GM12878 (cell line): ENCODE results near the gene GCNT2.

Experiments
- EP300 ChIP-seq, 2 experiments: fragments of 150-350 bp in 1 of 2; IDR thresholded peaks; 2 replicates each; pipeline ENCODE4 v1.6.1; 2011 to 2012; ENCODE audit warnings: low read depth in 2 of 2, low read length in 2 of 2, borderline replicate concordance in 1 of 2, improper control_type of control experiment in 1 of 2, inconsistent platforms in 1 of 2; ENCODE audit not compliant: control insufficient read depth in 1 of 2
- EZH2 ChIP-seq: IDR thresholded peaks from 2 replicates; pipeline ENCODE4 v1.6.1; 2012; ENCODE audit warnings: low read depth, mild to moderate bottlenecking, control low read depth, inconsistent platforms, low read length, borderline replicate concordance; ENCODE audit not compliant: control insufficient read depth
- FOS ChIP-seq: IDR thresholded peaks from 3 replicates; pipeline ENCODE4 v1.6.1; 2011; ENCODE audit warnings: borderline replicate concordance; ENCODE audit not compliant: insufficient read length; ENCODE audit errors: extremely low read depth
- HCFC1 ChIP-seq: fragments of 150-350 bp; IDR thresholded peaks from 2 replicates; pipeline ENCODE4 v1.6.1; 2014; ENCODE audit warnings: low read length
- KDM1A ChIP-seq: fragments of 200-600 bp; sonication (generic); IDR thresholded peaks from 2 replicates; pipeline ENCODE4 v1.6.1; 2016; ENCODE audit warnings: borderline replicate concordance
- MXI1 ChIP-seq: fragments of 150-350 bp; IDR thresholded peaks from 2 replicates; pipeline ENCODE4 v1.6.1; 2011; ENCODE audit warnings: low read depth, mild to moderate bottlenecking, inconsistent platforms, low read length, improper control_type of control experiment
- MYC ChIP-seq: IDR thresholded peaks from 2 replicates; pipeline ENCODE4 v1.6.1; 2011; ENCODE audit warnings: mild to moderate bottlenecking, low read length, moderate library complexity, inconsistent platforms; ENCODE audit not compliant: insufficient read depth, insufficient replicate concordance, insufficient read length, severe bottlenecking
- SREBF2 ChIP-seq: IDR thresholded peaks from 2 replicates; pipeline ENCODE4 v1.6.1; 2012; ENCODE audit warnings: mild to moderate bottlenecking, low read length
- TF ChIP-seq, protein P1 (sequence below), 3 experiments: IDR thresholded peaks in 2 of 3; conservative IDR thresholded peaks in 1 of 3; 2 replicates each; pipeline ENCODE4 v1.5.1; 2011; ENCODE audit warnings: low read depth in 3 of 3, low read length in 3 of 3, mild to moderate bottlenecking in 3 of 3, control low read depth in 2 of 3, moderate library complexity in 2 of 3, inconsistent platforms in 1 of 3, mixed read lengths in 1 of 3; ENCODE audit not compliant: control insufficient read depth in 2 of 3, insufficient read depth in 1 of 3; ENCODE audit errors: extremely low read depth in 1 of 3
- TF ChIP-seq, protein P2 (sequence below): fragments of 450-650 bp; IDR thresholded peaks from 2 replicates; pipeline ENCODE4 v1.6.1; 2017; ENCODE audit warnings: mild to moderate bottlenecking, moderate library complexity
- TF ChIP-seq, protein P3 (sequence below): IDR thresholded peaks from 2 replicates; pipeline ENCODE4 v1.6.1; 2011; ENCODE audit warnings: low read depth, mild to moderate bottlenecking, low read length, moderate library complexity, borderline replicate concordance; ENCODE audit errors: extremely low read depth

DNA sequence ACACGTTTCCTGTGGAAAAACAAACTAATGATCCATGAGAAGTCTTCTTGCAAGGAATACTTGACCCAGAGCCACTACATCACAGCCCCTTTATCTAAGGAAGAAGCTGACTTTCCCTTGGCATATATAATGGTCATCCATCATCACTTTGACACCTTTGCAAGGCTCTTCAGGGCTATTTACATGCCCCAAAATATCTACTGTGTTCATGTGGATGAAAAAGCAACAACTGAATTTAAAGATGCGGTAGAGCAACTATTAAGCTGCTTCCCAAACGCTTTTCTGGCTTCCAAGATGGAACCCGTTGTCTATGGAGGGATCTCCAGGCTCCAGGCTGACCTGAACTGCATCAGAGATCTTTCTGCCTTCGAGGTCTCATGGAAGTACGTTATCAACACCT is 35.4 kb downstream of the GCNT2 start:
- TF ChIP-seq, protein P1, sequence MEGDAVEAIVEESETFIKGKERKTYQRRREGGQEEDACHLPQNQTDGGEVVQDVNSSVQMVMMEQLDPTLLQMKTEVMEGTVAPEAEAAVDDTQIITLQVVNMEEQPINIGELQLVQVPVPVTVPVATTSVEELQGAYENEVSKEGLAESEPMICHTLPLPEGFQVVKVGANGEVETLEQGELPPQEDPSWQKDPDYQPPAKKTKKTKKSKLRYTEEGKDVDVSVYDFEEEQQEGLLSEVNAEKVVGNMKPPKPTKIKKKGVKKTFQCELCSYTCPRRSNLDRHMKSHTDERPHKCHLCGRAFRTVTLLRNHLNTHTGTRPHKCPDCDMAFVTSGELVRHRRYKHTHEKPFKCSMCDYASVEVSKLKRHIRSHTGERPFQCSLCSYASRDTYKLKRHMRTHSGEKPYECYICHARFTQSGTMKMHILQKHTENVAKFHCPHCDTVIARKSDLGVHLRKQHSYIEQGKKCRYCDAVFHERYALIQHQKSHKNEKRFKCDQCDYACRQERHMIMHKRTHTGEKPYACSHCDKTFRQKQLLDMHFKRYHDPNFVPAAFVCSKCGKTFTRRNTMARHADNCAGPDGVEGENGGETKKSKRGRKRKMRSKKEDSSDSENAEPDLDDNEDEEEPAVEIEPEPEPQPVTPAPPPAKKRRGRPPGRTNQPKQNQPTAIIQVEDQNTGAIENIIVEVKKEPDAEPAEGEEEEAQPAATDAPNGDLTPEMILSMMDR (IDR thresholded peaks at IDR 0.05 in 2 of 3, conservative IDR thresholded peaks at IDR 0.05 in 1 of 3; ENCODE audit: control insufficient read depth in 2 of 3, extremely low read depth in 1 of 3, insufficient read depth in 1 of 3, low read depth in 3 of 3, low read length in 3 of 3) = no peak
- TF ChIP-seq, protein P2, sequence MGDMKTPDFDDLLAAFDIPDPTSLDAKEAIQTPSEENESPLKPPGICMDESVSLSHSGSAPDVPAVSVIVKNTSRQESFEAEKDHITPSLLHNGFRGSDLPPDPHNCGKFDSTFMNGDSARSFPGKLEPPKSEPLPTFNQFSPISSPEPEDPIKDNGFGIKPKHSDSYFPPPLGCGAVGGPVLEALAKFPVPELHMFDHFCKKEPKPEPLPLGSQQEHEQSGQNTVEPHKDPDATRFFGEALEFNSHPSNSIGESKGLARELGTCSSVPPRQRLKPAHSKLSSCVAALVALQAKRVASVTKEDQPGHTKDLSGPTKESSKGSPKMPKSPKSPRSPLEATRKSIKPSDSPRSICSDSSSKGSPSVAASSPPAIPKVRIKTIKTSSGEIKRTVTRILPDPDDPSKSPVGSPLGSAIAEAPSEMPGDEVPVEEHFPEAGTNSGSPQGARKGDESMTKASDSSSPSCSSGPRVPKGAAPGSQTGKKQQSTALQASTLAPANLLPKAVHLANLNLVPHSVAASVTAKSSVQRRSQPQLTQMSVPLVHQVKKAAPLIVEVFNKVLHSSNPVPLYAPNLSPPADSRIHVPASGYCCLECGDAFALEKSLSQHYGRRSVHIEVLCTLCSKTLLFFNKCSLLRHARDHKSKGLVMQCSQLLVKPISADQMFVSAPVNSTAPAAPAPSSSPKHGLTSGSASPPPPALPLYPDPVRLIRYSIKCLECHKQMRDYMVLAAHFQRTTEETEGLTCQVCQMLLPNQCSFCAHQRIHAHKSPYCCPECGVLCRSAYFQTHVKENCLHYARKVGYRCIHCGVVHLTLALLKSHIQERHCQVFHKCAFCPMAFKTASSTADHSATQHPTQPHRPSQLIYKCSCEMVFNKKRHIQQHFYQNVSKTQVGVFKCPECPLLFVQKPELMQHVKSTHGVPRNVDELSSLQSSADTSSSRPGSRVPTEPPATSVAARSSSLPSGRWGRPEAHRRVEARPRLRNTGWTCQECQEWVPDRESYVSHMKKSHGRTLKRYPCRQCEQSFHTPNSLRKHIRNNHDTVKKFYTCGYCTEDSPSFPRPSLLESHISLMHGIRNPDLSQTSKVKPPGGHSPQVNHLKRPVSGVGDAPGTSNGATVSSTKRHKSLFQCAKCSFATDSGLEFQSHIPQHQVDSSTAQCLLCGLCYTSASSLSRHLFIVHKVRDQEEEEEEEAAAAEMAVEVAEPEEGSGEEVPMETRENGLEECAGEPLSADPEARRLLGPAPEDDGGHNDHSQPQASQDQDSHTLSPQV = no peak
- no peak for TF ChIP-seq MYC
- no peak for TF ChIP-seq EP300 (IDR thresholded peaks at IDR 0.05; ENCODE audit: borderline replicate concordance in 1 of 2, control insufficient read depth in 1 of 2, low read depth in 2 of 2, low read length in 2 of 2)
- TF ChIP-seq, protein P3, sequence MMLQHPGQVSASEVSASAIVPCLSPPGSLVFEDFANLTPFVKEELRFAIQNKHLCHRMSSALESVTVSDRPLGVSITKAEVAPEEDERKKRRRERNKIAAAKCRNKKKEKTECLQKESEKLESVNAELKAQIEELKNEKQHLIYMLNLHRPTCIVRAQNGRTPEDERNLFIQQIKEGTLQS = no peak
- no peak for TF ChIP-seq MXI1
- TF ChIP-seq EZH2 = no peak
- no peak for TF ChIP-seq KDM1A
- no peak for TF ChIP-seq SREBF2
- TF ChIP-seq FOS = no peak
- no peak for TF ChIP-seq HCFC1
